NCI-H2029 treated with DMSO at 0.1 percent for 48 hours (cell line): ENCODE measurements around the gene RHAG.

Source experiments
- DNase-seq: peaks from one replicate; lab custom pipeline; 2025; lab: John Stamatoyannopoulos, UW

RHAG gene

GRCh38 chr6:49564552-49564951 is 72.1 kb downstream of the RHAG start:
- DNase-seq = no peak

- DNase-seq = no peak
Measured at GRCh38 chr6:49563006-49563886, 73.4 kb downstream of the RHAG start.

- no peak for DNase-seq
Measured at GRCh38 chr6:49558238-49558637, 78.4 kb downstream of the RHAG start.

- peak; percentile 14 for DNase-seq
Measured at GRCh38 chr6:49557177-49557576, 79.5 kb downstream of the RHAG start.

GRCh38 chr6:49556429-49556837 is 80.2 kb downstream of the RHAG start:
- peak; percentile 70 for DNase-seq

- DNase-seq = no peak
Measured at GRCh38 chr6:49555951-49556350, 80.7 kb downstream of the RHAG start.
